A549 (cell line): ENCODE measurements around the gene NINL. TPM values are rescaled to one million over a fixed set of nuclear protein-coding genes. Genes with fewer than 3 reads are reported as not detected.

Experiments used
- ATAC-seq, 2 experiments: fragments of 200-7000 bp in 1 of 2; fragments of >200 bp in 1 of 2; cut with Nextera tagmentation in 1 of 2; cut with Tn5 transposase in 1 of 2; 3 replicates each; pipeline versions ENCODE4 v1.8.0 to v1.9.1; 2018 to 2020; ENCODE audit warnings: mild to moderate bottlenecking in 1 of 2, moderate library complexity in 1 of 2
- CTCF ChIA-PET: fragments of 300-600 bp; sonication (Branson Sonifier 250); formaldehyde crosslinking; extraction: SDS; loops from one replicate; lab custom pipeline; 2021; ENCODE audit warnings: antibody characterized with exemption, inconsistent platforms; lab: Yijun Ruan, JAX
- POLR2A ChIA-PET: fragments of 350-600 bp; formaldehyde crosslinking; extraction: SDS; loops from one replicate; lab custom pipeline; 2021; ENCODE audit warnings: antibody characterized with exemption, inconsistent platforms; lab: Yijun Ruan, JAX
- DNase-seq, 2 experiments: peaks; one replicate each; pipeline versions ENCODE4 v3.0.0 to v3.0.0-alpha.2; 2011 to 2016; ENCODE audit warnings: low read depth in 1 of 2, low spot score in 1 of 2
- FAIRE-seq: peaks from 2 replicates; lab custom pipeline; 2011; peaks lifted over from hg19 to GRCh38; lab: Jason Lieb, UNC
- H3K27ac ChIP-seq, 2 experiments: fragments of >200 bp; sonication (Bioruptor Twin); formaldehyde crosslinking; 3 replicates each; pipeline ENCODE4 v1.5.1; 2016 to 2017
- H3K4me1 ChIP-seq: fragments of >200 bp; sonication (Bioruptor Twin); formaldehyde crosslinking; 3 replicates; pipeline ENCODE4 v1.6.1; 2016
- H3K4me2 ChIP-seq: fragments of >200 bp; sonication (Bioruptor Twin); formaldehyde crosslinking; 3 replicates; pipeline ENCODE4 v1.6.1; 2016
- H3K4me3 ChIP-seq: fragments of >200 bp; sonication (Bioruptor Twin); formaldehyde crosslinking; 3 replicates; pipeline ENCODE4 v1.5.1; 2016
- H3K9me3 ChIP-seq: fragments of >200 bp; sonication (Bioruptor Twin); formaldehyde crosslinking; 3 replicates; pipeline ENCODE4 v1.6.1; 2016
- BCL3 ChIP-seq: fragments of >200 bp; sonication (Bioruptor Twin); formaldehyde crosslinking; IDR thresholded peaks from 3 replicates; pipeline ENCODE4 v1.6.1; 2016
- BHLHE40 ChIP-seq: IDR thresholded peaks from 2 replicates; pipeline ENCODE4 v1.6.1; 2012; ENCODE audit warnings: low read depth, low read length, inconsistent platforms
- CEBPB ChIP-seq, 2 experiments: fragments of >200 bp in 1 of 2; sonication (Bioruptor Twin) in 1 of 2; formaldehyde crosslinking in 1 of 2; IDR thresholded peaks; 2 replicates each; pipeline ENCODE4 v1.6.1; 2012 to 2016
- CHD2 ChIP-seq: fragments of 150-350 bp; IDR thresholded peaks from 2 replicates; pipeline ENCODE4 v1.6.1; 2014; ENCODE audit warnings: low read length; ENCODE audit not compliant: partially characterized antibody
- EHMT2 ChIP-seq: fragments of 200-600 bp; sonication (generic); IDR thresholded peaks from 2 replicates; pipeline ENCODE4 v1.6.1; 2016; ENCODE audit warnings: antibody characterized with exemption, low read depth, mild to moderate bottlenecking, moderate library complexity
- EP300 ChIP-seq, 2 experiments: fragments of >200 bp; sonication (Bioruptor Twin); formaldehyde crosslinking; IDR thresholded peaks; 2 replicates in 1 of 2; 3 replicates in 1 of 2; pipeline ENCODE4 v1.6.1; 2016 to 2017
- FOXS1 ChIP-seq: fragments of 250-450 bp; sonication (Bioruptor Pico); IDR thresholded peaks from 2 replicates; pipeline ENCODE4 v1.5.0; 2020; ENCODE audit warnings: mild to moderate bottlenecking, moderate library complexity
- GATA3 ChIP-seq: IDR thresholded peaks from 2 replicates; pipeline ENCODE4 v1.6.1; 2012; ENCODE audit warnings: borderline replicate concordance
- HEYL ChIP-seq: fragments of 250-450 bp; sonication (Bioruptor Pico); IDR thresholded peaks from 2 replicates; pipeline ENCODE4 v1.8.0; 2021; ENCODE audit warnings: mild to moderate bottlenecking, moderate library complexity
- HOXA7 ChIP-seq: fragments of 250-450 bp; sonication (Bioruptor Pico); IDR thresholded peaks from 2 replicates; pipeline ENCODE4 v1.5.0; 2020; ENCODE audit warnings: mild to moderate bottlenecking, moderate library complexity
- JUNB ChIP-seq: fragments of >200 bp; sonication (Bioruptor Twin); formaldehyde crosslinking; IDR thresholded peaks from 2 replicates; pipeline ENCODE4 v1.6.1; 2016
- KDM1A ChIP-seq: fragments of 200-600 bp; sonication (generic); IDR thresholded peaks from 2 replicates; pipeline ENCODE4 v1.6.1; 2016; ENCODE audit warnings: low read depth, mild to moderate bottlenecking
- MAX ChIP-seq: IDR thresholded peaks from 2 replicates; pipeline ENCODE4 v1.6.1; 2012
- NFE2L2 ChIP-seq: fragments of 150-350 bp; conservative IDR thresholded peaks from 2 replicates; pipeline ENCODE4 v1.6.1; 2014; ENCODE audit warnings: low read length
- NR3C1 ChIP-seq: fragments of >200 bp; sonication (Bioruptor Twin); formaldehyde crosslinking; IDR thresholded peaks from 3 replicates; pipeline ENCODE4 v1.6.1; 2017
- RAD21 ChIP-seq, 2 experiments: fragments of >200 bp in 1 of 2; sonication (Bioruptor Twin) in 1 of 2; formaldehyde crosslinking in 1 of 2; IDR thresholded peaks in 1 of 2; conservative IDR thresholded peaks in 1 of 2; 2 replicates in 1 of 2; 3 replicates in 1 of 2; pipeline ENCODE4 v1.6.1; 2012 to 2018; ENCODE audit warnings: inconsistent platforms in 1 of 2
- RARB ChIP-seq: fragments of 250-450 bp; sonication (Bioruptor Pico); IDR thresholded peaks from 2 replicates; pipeline ENCODE4 v1.8.0; 2021; ENCODE audit warnings: mild to moderate bottlenecking, moderate library complexity
- RFX5 ChIP-seq: fragments of 450-650 bp; IDR thresholded peaks from 2 replicates; pipeline ENCODE4 v1.7.1; 2014; ENCODE audit warnings: antibody characterized with exemption, mild to moderate bottlenecking, moderate library complexity
- RNF2 ChIP-seq: fragments of 200-600 bp; sonication (generic); IDR thresholded peaks from 2 replicates; pipeline ENCODE4 v1.6.1; 2016; ENCODE audit warnings: low read depth, mild to moderate bottlenecking, antibody characterized with exemption, moderate library complexity, borderline replicate concordance
- SMC3 ChIP-seq: fragments of >200 bp; sonication (Bioruptor Twin); formaldehyde crosslinking; IDR thresholded peaks from 3 replicates; pipeline ENCODE4 v1.6.1; 2018; ENCODE audit warnings: inconsistent platforms
- SREBF2 ChIP-seq: fragments of 450-650 bp; IDR thresholded peaks from 2 replicates; pipeline ENCODE4 v1.6.1; 2014; ENCODE audit warnings: mild to moderate bottlenecking, moderate library complexity
- TP53 ChIP-seq: fragments of 250-450 bp; sonication (Bioruptor Pico); IDR thresholded peaks from 2 replicates; pipeline ENCODE4 v1.5.0; 2021; ENCODE audit warnings: mild to moderate bottlenecking, moderate library complexity
- ZFP36 ChIP-seq: fragments of 450-650 bp; IDR thresholded peaks from 2 replicates; pipeline ENCODE4 v1.6.1; 2014; ENCODE audit warnings: borderline replicate concordance; ENCODE audit not compliant: partially characterized antibody
- ZNF302 ChIP-seq: fragments of 250-450 bp; sonication (Bioruptor Pico); IDR thresholded peaks from 2 replicates; pipeline ENCODE4 v1.9.0; 2021; ENCODE audit warnings: inconsistent platforms, mild to moderate bottlenecking, moderate library complexity
- WGBS: methylation state at CpG from one replicate; pipeline ENCODE4 v1.1.6; 2017; ENCODE audit errors: missing lambda C conversion rate; 5-methylcytosine and 5-hydroxymethylcytosine counted together
- polyA plus RNA-seq, 4 experiments: library from polyadenylated mRNA; depleted of rRNA in 3 of 4; stranded (reverse); fragments of >200 nt; fragmentation: RNase III in 1 of 4; extraction: RNeasy Plus Mini Kit Qiagen cat#74134 plus additional on column Dnase treatment in 1 of 4; gene quantifications; 2 replicates in 3 of 4; 3 replicates in 1 of 4; pipeline ENCODE4 v1.2.3, GENCODE V29; 2011 to 2017
- TF ChIP-seq, protein P1 (sequence below): fragments of 250-450 bp; sonication (Bioruptor Pico); IDR thresholded peaks from 2 replicates; pipeline ENCODE4 v1.5.0; 2021; ENCODE audit warnings: mild to moderate bottlenecking, moderate library complexity, borderline replicate concordance
- TF ChIP-seq, protein P2 (sequence below): fragments of 250-450 bp; sonication (Bioruptor Pico); IDR thresholded peaks from 2 replicates; pipeline ENCODE4 v1.5.0; 2020; ENCODE audit warnings: low read depth, mild to moderate bottlenecking, moderate library complexity
- TF ChIP-seq, protein P3 (sequence below): IDR thresholded peaks from 2 replicates; pipeline ENCODE4 v1.6.1; 2012
- TF ChIP-seq, protein P4 (sequence below): fragments of >200 bp; sonication (Bioruptor Twin); formaldehyde crosslinking; IDR thresholded peaks from 2 replicates; pipeline ENCODE4 v1.6.1; 2016

The NINL gene
- polyA plus RNA-seq, 2 of the 4 experiments (the other 2 are of a cell fraction), result 20.2 to 22.4 TPM

GRCh38 chr20:25422032-25422431, 163.3 kb downstream of the NINL start:
- Histone ChIP-seq H3K4me1 (peaks cover 8% of the 10 kb centered on the region), H3K9me3 (no peaks in the 10 kb centered on the region), H3K27ac (no peak overlapping the region), H3K4me3 (no peak overlapping the region), H3K4me2 (no peak overlapping the region)
- 89% methylated on average over 4 of the region's 4 CpGs for WGBS
- CTCF ChIA-PET, result interaction anchor here (0.6 to 2.0 kb wide), 3 partner anchors 8 to 13 kb away, joined by 3 to 5 read pairs (median 3); no protein-coding TSS in a partner anchor
- POLR2A ChIA-PET, result no interaction called here
- ATAC-seq (no peak; a peak in 1 of 6 replicates), FAIRE-seq (no peak), DNase-seq (no peak)
- no peak for TF ChIP-seq BHLHE40
- no peak for TF ChIP-seq GATA3
- no peak for TF ChIP-seq SREBF2
- TF ChIP-seq NR3C1, result no peak
- TF ChIP-seq CEBPB (IDR thresholded peaks at IDR 0.05), result no peak
- no peak for TF ChIP-seq TP53 (CRISPR knock-in tag)
- no peak for TF ChIP-seq RFX5
- TF ChIP-seq JUNB, result no peak
- no peak for TF ChIP-seq MAX
- TF ChIP-seq ZNF302 (CRISPR knock-in tag), result no peak
- TF ChIP-seq, protein P1, sequence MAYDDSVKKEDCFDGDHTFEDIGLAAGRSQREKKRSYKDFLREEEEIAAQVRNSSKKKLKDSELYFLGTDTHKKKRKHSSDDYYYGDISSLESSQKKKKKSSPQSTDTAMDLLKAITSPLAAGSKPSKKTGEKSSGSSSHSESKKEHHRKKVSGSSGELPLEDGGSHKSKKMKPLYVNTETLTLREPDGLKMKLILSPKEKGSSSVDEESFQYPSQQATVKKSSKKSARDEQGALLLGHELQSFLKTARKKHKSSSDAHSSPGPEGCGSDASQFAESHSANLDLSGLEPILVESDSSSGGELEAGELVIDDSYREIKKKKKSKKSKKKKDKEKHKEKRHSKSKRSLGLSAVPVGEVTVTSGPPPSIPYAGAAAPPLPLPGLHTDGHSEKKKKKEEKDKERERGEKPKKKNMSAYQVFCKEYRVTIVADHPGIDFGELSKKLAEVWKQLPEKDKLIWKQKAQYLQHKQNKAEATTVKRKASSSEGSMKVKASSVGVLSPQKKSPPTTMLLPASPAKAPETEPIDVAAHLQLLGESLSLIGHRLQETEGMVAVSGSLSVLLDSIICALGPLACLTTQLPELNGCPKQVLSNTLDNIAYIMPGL (CRISPR knock-in tag), result no peak
- TF ChIP-seq EHMT2, result no peak
- TF ChIP-seq, protein P2, sequence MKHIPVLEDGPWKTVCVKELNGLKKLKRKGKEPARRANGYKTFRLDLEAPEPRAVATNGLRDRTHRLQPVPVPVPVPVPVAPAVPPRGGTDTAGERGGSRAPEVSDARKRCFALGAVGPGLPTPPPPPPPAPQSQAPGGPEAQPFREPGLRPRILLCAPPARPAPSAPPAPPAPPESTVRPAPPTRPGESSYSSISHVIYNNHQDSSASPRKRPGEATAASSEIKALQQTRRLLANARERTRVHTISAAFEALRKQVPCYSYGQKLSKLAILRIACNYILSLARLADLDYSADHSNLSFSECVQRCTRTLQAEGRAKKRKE (CRISPR knock-in tag), result no peak
- TF ChIP-seq RAD21 (conservative IDR thresholded peaks at IDR 0.05 in 1 of 2, IDR thresholded peaks at IDR 0.05 in 1 of 2), result no peak
- no peak for TF ChIP-seq NFE2L2
- TF ChIP-seq, protein P3, sequence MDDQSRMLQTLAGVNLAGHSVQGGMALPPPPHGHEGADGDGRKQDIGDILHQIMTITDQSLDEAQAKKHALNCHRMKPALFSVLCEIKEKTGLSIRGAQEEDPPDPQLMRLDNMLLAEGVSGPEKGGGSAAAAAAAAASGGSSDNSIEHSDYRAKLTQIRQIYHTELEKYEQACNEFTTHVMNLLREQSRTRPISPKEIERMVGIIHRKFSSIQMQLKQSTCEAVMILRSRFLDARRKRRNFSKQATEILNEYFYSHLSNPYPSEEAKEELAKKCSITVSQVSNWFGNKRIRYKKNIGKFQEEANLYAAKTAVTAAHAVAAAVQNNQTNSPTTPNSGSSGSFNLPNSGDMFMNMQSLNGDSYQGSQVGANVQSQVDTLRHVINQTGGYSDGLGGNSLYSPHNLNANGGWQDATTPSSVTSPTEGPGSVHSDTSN, result no peak
- no peak for TF ChIP-seq RNF2
- no peak for TF ChIP-seq HOXA7 (CRISPR knock-in tag)
- TF ChIP-seq HEYL (CRISPR knock-in tag), result no peak
- no peak for TF ChIP-seq CHD2

- ATAC-seq (no peak; a peak in 1 of 6 replicates), FAIRE-seq (peak; percentile 70), DNase-seq (no peak)
- Histone ChIP-seq H3K4me3 (no peak overlapping the region), H3K9me3 (no peaks in the 10 kb centered on the region), H3K4me1 (peaks cover 8% of the 10 kb centered on the region), H3K27ac (no peak overlapping the region), H3K4me2 (no peak overlapping the region)
- POLR2A ChIA-PET, result interaction anchor here (0.6 kb wide), 1 partner anchor 18 kb away, joined by 3 read pairs; no protein-coding TSS in a partner anchor
- no peak for TF ChIP-seq ZFP36
- TF ChIP-seq GATA3, result no peak
- TF ChIP-seq CEBPB (IDR thresholded peaks at IDR 0.05), result no peak
- TF ChIP-seq SMC3, result no peak
- TF ChIP-seq KDM1A, result no peak
- TF ChIP-seq EP300 (IDR thresholded peaks at IDR 0.05), result no peak
- TF ChIP-seq NR3C1, result no peak
- TF ChIP-seq FOXS1, result no peak
- no peak for TF ChIP-seq RFX5
- no peak for TF ChIP-seq RARB
- TF ChIP-seq HOXA7 (CRISPR knock-in tag), result no peak
- no peak for TF ChIP-seq NFE2L2
- no peak for TF ChIP-seq TP53 (CRISPR knock-in tag)
- TF ChIP-seq BCL3, result no peak
- TF ChIP-seq, protein P4, sequence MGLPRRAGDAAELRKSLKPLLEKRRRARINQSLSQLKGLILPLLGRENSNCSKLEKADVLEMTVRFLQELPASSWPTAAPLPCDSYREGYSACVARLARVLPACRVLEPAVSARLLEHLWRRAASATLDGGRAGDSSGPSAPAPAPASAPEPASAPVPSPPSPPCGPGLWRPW, result no peak
- CTCF ChIA-PET, result interaction anchor here (1.5 kb wide), 1 partner anchor 12 kb away, joined by 3 read pairs; no protein-coding TSS in a partner anchor
Observed at GRCh38 chr20:25421102-25421501, 164.2 kb downstream of the NINL start.
